GM04504 (cell line): ENCODE measurements around the gene RASA3.

ENCODE experiments used
- DNase-seq: peaks from one replicate; pipeline ENCODE4 v3.0.0-alpha.2; 2012; ENCODE audit warnings: low read depth

The RASA3 gene

GRCh38 chr13:113952151-113952982 lies 180.1 kb downstream of the RASA3 start:
- no peak for DNase-seq

- DNase-seq = peak; percentile 48
Observed at GRCh38 chr13:113951246-113951999, 181.0 kb downstream of the RASA3 start.

GRCh38 chr13:113950451-113951245 lies 181.8 kb downstream of the RASA3 start:
- DNase-seq = no peak

- no peak for DNase-seq
Observed at GRCh38 chr13:113949546-113949945, 182.9 kb downstream of the RASA3 start.

GRCh38 chr13:113948034-113948742 lies 184.2 kb downstream of the RASA3 start:
- DNase-seq = no peak

GRCh38 chr13:113947311-113948033 lies 185.0 kb downstream of the RASA3 start:
- peak; percentile 43 for DNase-seq

- no peak for DNase-seq
Observed at GRCh38 chr13:113946409-113947181, 185.8 kb downstream of the RASA3 start.

- no peak for DNase-seq
Observed at GRCh38 chr13:113945857-113946408, 186.5 kb downstream of the RASA3 start.

- no peak for DNase-seq
Observed at GRCh38 chr13:113943821-113944565, 188.4 kb downstream of the RASA3 start.

- no peak for DNase-seq
Observed at GRCh38 chr13:113942591-113943103, 189.8 kb downstream of the RASA3 start.

GRCh38 chr13:113941571-113942191 lies 190.7 kb downstream of the RASA3 start:
- no peak for DNase-seq

GRCh38 chr13:113939944-113940297 lies 192.5 kb downstream of the RASA3 start:
- no peak for DNase-seq

GRCh38 chr13:113939129-113939943 lies 193.1 kb downstream of the RASA3 start:
- no peak for DNase-seq

- DNase-seq = no peak
Observed at GRCh38 chr13:113938716-113939115, 193.7 kb downstream of the RASA3 start.

- no peak for DNase-seq
Observed at GRCh38 chr13:113938246-113938645, 194.2 kb downstream of the RASA3 start.

GRCh38 chr13:113937527-113938180 lies 194.8 kb downstream of the RASA3 start:
- no peak for DNase-seq

GRCh38 chr13:113937073-113937472 lies 195.3 kb downstream of the RASA3 start:
- no peak for DNase-seq
